Dendritic cell treated with granulocyte-macrophage colony-stimulating factor and Interleukin-4, amounts not matched to agents 40 ng/mL and 50 ng/mL, for 4 days (primary cell): ENCODE measurements around the gene BBS9.

Experiments
- H3K27ac Mint-ChIP-seq: one replicate; pipeline ENCODE4 v1.8.0; 2022; ENCODE audit warnings: mild to moderate bottlenecking, mixed read lengths
- H3K27me3 Mint-ChIP-seq: one replicate; pipeline ENCODE4 v1.8.0; 2022; ENCODE audit warnings: mild to moderate bottlenecking, mixed read lengths
- H3K36me3 Mint-ChIP-seq: one replicate; pipeline ENCODE4 v1.8.0; 2022; ENCODE audit warnings: low read depth, mixed read lengths
- H3K4me1 Mint-ChIP-seq: one replicate; pipeline ENCODE4 v1.8.0; 2022; ENCODE audit warnings: low read depth, mixed read lengths
- H3K4me3 Mint-ChIP-seq: one replicate; pipeline ENCODE4 v1.8.0; 2022; ENCODE audit warnings: mild to moderate bottlenecking, moderate library complexity, mixed read lengths
- H3K9me3 Mint-ChIP-seq: one replicate; pipeline ENCODE4 v1.8.0; 2022; ENCODE audit warnings: mixed read lengths
- intact Hi-C: fragments of 100-400 bp; cut with micrococcal nuclease; formaldehyde crosslinking; loops from one replicate; pipeline ENCODE4 v1.15.0; 2022

Gene BBS9

GRCh38 chr7:33346055-33346454 is 216.7 kb downstream of the BBS9 start:
- intact Hi-C loops, result no loop called here
- Mint-ChIP-seq H3K4me3 (no peak overlapping the region), H3K27me3 (no peaks in the 10 kb centered on the region), H3K9me3 (no peaks in the 10 kb centered on the region), H3K36me3 (no peaks in the 10 kb centered on the region), H3K4me1 (no peaks in the 10 kb centered on the region), H3K27ac (no peak overlapping the region)

- intact Hi-C loops, result no loop called here
- no peaks in the 10 kb centered on the region for H3K36me3 Mint-ChIP-seq
- H3K27me3 Mint-ChIP-seq, result no peaks in the 10 kb centered on the region
- no peak overlapping the region for H3K4me3 Mint-ChIP-seq
- no peak overlapping the region for H3K27ac Mint-ChIP-seq
- H3K9me3 Mint-ChIP-seq, result no peaks in the 10 kb centered on the region
- no peaks in the 10 kb centered on the region for H3K4me1 Mint-ChIP-seq
Measured at GRCh38 chr7:33350577-33350976, 221.2 kb downstream of the BBS9 start.

DNA sequence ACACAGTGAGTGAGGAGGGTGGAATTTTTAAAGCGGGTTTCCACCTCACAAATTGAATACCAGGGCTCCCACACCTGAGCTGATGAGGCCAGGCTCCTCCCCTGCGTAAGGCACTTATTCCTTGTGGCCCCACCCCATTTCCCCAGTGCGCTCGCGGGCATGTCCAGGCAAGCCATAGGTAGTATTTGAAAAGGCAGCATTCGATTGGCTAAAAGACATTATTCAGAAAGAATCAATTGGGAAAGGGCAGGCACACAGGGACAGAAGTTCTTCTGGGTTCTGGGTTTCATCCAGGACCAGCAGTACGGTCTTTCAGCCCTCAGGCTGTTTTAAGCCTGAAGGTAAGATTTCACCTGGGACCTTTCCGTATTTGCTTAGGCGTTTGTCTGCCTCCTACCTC is 222.3 kb downstream of the BBS9 start:
- H3K4me1 Mint-ChIP-seq, result no peaks in the 10 kb centered on the region

GRCh38 chr7:33354201-33354600 is 224.8 kb downstream of the BBS9 start:
- H3K4me1 Mint-ChIP-seq, result no peaks in the 10 kb centered on the region
- H3K4me3 Mint-ChIP-seq, result no peak overlapping the region
- H3K9me3 Mint-ChIP-seq, result no peaks in the 10 kb centered on the region
- no peak overlapping the region for H3K27ac Mint-ChIP-seq
- H3K27me3 Mint-ChIP-seq, result no peaks in the 10 kb centered on the region
- intact Hi-C loops, result no loop called here
- no peaks in the 10 kb centered on the region for H3K36me3 Mint-ChIP-seq

More for the DNA sequence above, 222.3 kb downstream of the BBS9 start:
- no peaks in the 10 kb centered on the region for H3K9me3 Mint-ChIP-seq
- intact Hi-C loops, result no loop called here
- H3K27me3 Mint-ChIP-seq, result no peaks in the 10 kb centered on the region
- H3K36me3 Mint-ChIP-seq, result no peaks in the 10 kb centered on the region
- H3K4me3 Mint-ChIP-seq, result no peak overlapping the region
- no peak overlapping the region for H3K27ac Mint-ChIP-seq

GRCh38 chr7:33355386-33355785 is 226.0 kb downstream of the BBS9 start:
- intact Hi-C loops, result no loop called here
- Mint-ChIP-seq H3K4me3 (no peak overlapping the region), H3K27me3 (no peaks in the 10 kb centered on the region), H3K36me3 (no peaks in the 10 kb centered on the region), H3K9me3 (no peaks in the 10 kb centered on the region), H3K27ac (no peak overlapping the region), H3K4me1 (no peaks in the 10 kb centered on the region)

DNA sequence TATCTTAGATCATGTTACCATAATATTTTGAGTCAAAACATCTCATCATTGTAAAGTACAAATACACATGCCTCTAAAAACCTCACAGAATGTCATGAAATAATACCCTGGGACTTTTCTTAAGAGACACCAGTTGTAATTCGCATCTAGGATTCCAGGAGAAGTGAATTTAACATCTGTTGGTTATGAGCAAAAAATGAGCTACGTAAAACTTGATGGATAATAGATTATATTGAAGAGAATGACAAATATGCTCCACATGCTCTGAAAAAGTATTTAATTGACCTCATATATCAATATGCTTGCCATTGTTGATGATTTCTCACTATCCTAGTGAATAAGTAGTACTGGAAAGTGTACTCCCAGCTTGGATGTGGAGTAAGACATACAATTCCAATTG is 227.0 kb downstream of the BBS9 start:
- Mint-ChIP-seq H3K36me3 (no peaks in the 10 kb centered on the region), H3K27ac (no peak overlapping the region), H3K27me3 (no peaks in the 10 kb centered on the region), H3K4me3 (no peak overlapping the region), H3K9me3 (no peaks in the 10 kb centered on the region), H3K4me1 (no peaks in the 10 kb centered on the region)
- intact Hi-C loops, result no loop called here

DNA sequence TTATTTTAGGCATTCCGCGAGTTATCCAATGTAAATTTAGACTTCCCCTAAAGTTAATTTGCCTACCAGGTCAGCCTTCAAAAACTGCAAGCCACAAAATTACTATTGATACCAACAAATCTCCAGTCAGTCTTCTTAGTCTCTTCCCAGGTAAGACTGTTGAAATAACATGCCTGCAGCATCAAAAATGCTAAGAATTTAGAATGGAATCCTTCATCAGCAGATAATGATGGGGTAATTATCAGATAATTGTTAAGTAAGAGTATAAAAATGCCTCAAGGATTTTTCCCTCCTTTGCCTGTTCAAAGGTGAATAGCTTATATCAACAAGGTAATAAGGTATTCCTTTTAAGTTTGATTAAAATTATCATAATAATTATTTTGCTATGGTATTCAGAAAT is 228.5 kb downstream of the BBS9 start:
- H3K4me3 Mint-ChIP-seq, result no peak overlapping the region
- no peak overlapping the region for H3K27ac Mint-ChIP-seq
- intact Hi-C loops, result no loop called here
- no peaks in the 10 kb centered on the region for H3K27me3 Mint-ChIP-seq
- no peaks in the 10 kb centered on the region for H3K9me3 Mint-ChIP-seq
- no peaks in the 10 kb centered on the region for H3K4me1 Mint-ChIP-seq
- H3K36me3 Mint-ChIP-seq, result no peaks in the 10 kb centered on the region

- H3K27ac Mint-ChIP-seq, result no peak overlapping the region
- H3K4me1 Mint-ChIP-seq, result no peaks in the 10 kb centered on the region
- H3K36me3 Mint-ChIP-seq, result no peaks in the 10 kb centered on the region
- intact Hi-C loops, result no loop called here
- H3K9me3 Mint-ChIP-seq, result peaks cover 8% of the 10 kb centered on the region
- no peaks in the 10 kb centered on the region for H3K27me3 Mint-ChIP-seq
- no peak overlapping the region for H3K4me3 Mint-ChIP-seq
Measured at GRCh38 chr7:33369888-33370287, 240.5 kb downstream of the BBS9 start.

DNA sequence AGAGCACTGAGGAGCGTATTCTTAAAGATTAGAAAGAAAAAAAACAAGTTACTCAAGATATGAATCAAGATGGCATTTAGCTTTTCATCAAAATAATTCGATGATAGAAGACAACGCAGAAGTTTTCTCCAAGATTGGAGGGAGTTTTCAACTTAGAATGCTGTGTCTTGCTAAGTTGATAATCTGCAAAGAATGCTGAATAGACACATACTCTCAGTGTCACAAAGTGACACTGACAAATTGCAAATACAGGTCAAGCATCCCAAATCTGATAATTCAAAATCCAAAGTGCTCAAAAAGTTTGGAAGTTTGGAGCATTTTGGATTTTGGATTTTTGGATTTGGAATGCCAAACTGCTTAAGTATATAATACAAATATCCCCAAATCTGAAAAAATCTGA is 243.8 kb downstream of the BBS9 start:
- intact Hi-C loops, result no loop called here
- no peaks in the 10 kb centered on the region for H3K4me1 Mint-ChIP-seq
- no peaks in the 10 kb centered on the region for H3K36me3 Mint-ChIP-seq
- no peaks in the 10 kb centered on the region for H3K9me3 Mint-ChIP-seq
- no peak overlapping the region for H3K27ac Mint-ChIP-seq
- H3K4me3 Mint-ChIP-seq, result no peak overlapping the region
- no peaks in the 10 kb centered on the region for H3K27me3 Mint-ChIP-seq

GRCh38 chr7:33379891-33380525 is 250.6 kb downstream of the BBS9 start:
- H3K4me1 Mint-ChIP-seq, result no peaks in the 10 kb centered on the region
- no peaks in the 10 kb centered on the region for H3K9me3 Mint-ChIP-seq
- no peak overlapping the region for H3K4me3 Mint-ChIP-seq
- no peak overlapping the region for H3K27ac Mint-ChIP-seq
- no peaks in the 10 kb centered on the region for H3K27me3 Mint-ChIP-seq
- intact Hi-C loops, result no loop called here
- no peaks in the 10 kb centered on the region for H3K36me3 Mint-ChIP-seq

- H3K4me3 Mint-ChIP-seq, result no peak overlapping the region
- H3K36me3 Mint-ChIP-seq, result no peaks in the 10 kb centered on the region
- no peaks in the 10 kb centered on the region for H3K27me3 Mint-ChIP-seq
Measured at GRCh38 chr7:33388332-33388731, 259.0 kb downstream of the BBS9 start.

GRCh38 chr7:33392148-33392547 is 262.8 kb downstream of the BBS9 start:
- intact Hi-C loops, result no loop called here
- no peaks in the 10 kb centered on the region for H3K36me3 Mint-ChIP-seq
- H3K4me3 Mint-ChIP-seq, result no peak overlapping the region
- H3K27me3 Mint-ChIP-seq, result no peaks in the 10 kb centered on the region
- H3K4me1 Mint-ChIP-seq, result no peaks in the 10 kb centered on the region
- peaks cover 7% of the 10 kb centered on the region for H3K9me3 Mint-ChIP-seq
- H3K27ac Mint-ChIP-seq, result no peak overlapping the region

More at GRCh38 chr7:33388332-33388731, 259.0 kb downstream of the BBS9 start:
- intact Hi-C loops, result no loop called here
- Mint-ChIP-seq H3K4me1 (no peaks in the 10 kb centered on the region), H3K27ac (no peak overlapping the region), H3K9me3 (no peaks in the 10 kb centered on the region)

GRCh38 chr7:33393770-33394169 is 264.4 kb downstream of the BBS9 start:
- no peaks in the 10 kb centered on the region for H3K36me3 Mint-ChIP-seq
- intact Hi-C loops, result no loop called here
- no peaks in the 10 kb centered on the region for H3K4me1 Mint-ChIP-seq
- H3K27ac Mint-ChIP-seq, result no peak overlapping the region
- H3K4me3 Mint-ChIP-seq, result no peak overlapping the region
- H3K27me3 Mint-ChIP-seq, result no peaks in the 10 kb centered on the region
- peaks cover 9% of the 10 kb centered on the region for H3K9me3 Mint-ChIP-seq

DNA sequence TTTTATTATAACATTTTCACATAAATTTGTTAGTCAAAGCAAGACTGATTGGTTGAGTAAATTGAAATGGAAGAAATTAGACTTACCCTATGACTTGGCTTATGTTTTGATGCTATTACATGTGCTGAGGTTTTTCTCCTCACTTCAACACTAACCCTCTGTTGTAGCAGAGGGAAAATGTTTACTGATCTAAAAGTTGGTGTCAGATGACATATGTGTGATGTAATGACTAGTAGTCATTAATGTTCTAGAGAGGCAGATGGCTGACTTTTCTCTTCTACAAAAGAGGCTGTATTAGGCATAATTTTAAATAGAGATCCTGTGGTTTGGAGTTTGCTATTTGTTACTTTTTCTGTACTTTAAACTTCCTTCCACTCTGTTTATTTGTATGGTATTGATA is 266.0 kb downstream of the BBS9 start:
- Mint-ChIP-seq H3K4me1 (no peaks in the 10 kb centered on the region), H3K27me3 (no peaks in the 10 kb centered on the region), H3K27ac (no peak overlapping the region), H3K36me3 (no peaks in the 10 kb centered on the region), H3K9me3 (peaks cover 9% of the 10 kb centered on the region), H3K4me3 (no peak overlapping the region)
- intact Hi-C loops, result no loop called here

DNA sequence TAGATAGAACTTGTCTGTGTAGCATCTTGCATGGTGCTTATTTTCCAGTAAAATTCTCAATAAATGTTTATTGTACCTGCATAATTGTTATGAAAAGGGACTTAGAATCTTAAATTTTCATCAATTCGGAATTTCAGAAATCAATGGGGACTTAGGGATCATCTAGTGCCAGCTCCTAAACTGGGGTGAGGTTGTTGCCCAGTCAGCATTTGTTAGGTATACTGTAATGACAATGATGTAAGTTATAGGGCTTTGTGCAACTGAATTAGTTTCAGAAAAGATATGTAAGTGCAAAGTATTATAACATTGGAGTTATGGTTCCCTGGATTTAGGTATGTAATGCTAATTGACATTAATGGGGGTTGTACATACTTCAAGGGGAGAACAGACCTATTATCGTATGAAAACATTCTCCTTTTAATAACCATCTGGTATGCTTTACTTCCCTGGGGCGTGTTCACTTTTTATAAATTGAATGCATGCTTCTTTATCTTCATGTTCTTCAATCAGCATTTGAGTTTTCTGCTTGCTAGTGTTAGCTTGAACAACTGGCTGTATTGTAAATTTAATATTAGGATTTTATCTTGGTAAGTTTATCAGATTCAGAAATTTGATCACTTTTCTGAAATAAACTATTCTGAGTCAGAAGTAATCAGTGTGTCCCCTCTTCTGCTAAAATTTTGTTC is 270.3 kb downstream of the BBS9 start:
- Mint-ChIP-seq H3K9me3 (peaks cover 9% of the 10 kb centered on the region), H3K27me3 (no peaks in the 10 kb centered on the region), H3K4me1 (no peaks in the 10 kb centered on the region), H3K36me3 (no peaks in the 10 kb centered on the region), H3K4me3 (no peak overlapping the region), H3K27ac (no peak overlapping the region)
- intact Hi-C loops, result no loop called here
